PFSK-1 (cell line): ENCODE data around the gene PARP1.

ENCODE experiments used
- FOXP2 ChIP-seq: optimal IDR thresholded peaks from 2 replicates; pipeline ENCODE3; 2011; ENCODE audit warnings: borderline replicate concordance, control low read depth, inconsistent platforms; ENCODE audit not compliant: insufficient read depth; ENCODE audit errors: extremely low read length, extremely low read depth
- POLR2AphosphoS5 ChIP-seq: IDR thresholded peaks from 2 replicates; pipeline ENCODE4 v1.6.1; 2012; ENCODE audit warnings: low read depth, mild to moderate bottlenecking, control low read depth, low read length, moderate library complexity
- SIN3A ChIP-seq: IDR thresholded peaks from 2 replicates; pipeline ENCODE4 v1.6.1; 2012; ENCODE audit warnings: mild to moderate bottlenecking, low read length, moderate library complexity, borderline replicate concordance; ENCODE audit not compliant: insufficient read depth
- TAF1 ChIP-seq: IDR thresholded peaks from 2 replicates; pipeline ENCODE4 v1.6.1; 2012; ENCODE audit warnings: low read length, control low read depth, borderline replicate concordance; ENCODE audit not compliant: insufficient read depth
- TF ChIP-seq, protein P1 (sequence below), 2 experiments: IDR thresholded peaks; 2 replicates each; pipeline versions ENCODE4 v1.6.1 to v1.8.0; 2011 to 2012; ENCODE audit warnings: low read depth in 2 of 2, low read length in 2 of 2, control low read depth in 1 of 2, inconsistent platforms in 1 of 2, mild to moderate bottlenecking in 1 of 2, moderate library complexity in 1 of 2; ENCODE audit not compliant: insufficient read depth in 1 of 2

DNA sequence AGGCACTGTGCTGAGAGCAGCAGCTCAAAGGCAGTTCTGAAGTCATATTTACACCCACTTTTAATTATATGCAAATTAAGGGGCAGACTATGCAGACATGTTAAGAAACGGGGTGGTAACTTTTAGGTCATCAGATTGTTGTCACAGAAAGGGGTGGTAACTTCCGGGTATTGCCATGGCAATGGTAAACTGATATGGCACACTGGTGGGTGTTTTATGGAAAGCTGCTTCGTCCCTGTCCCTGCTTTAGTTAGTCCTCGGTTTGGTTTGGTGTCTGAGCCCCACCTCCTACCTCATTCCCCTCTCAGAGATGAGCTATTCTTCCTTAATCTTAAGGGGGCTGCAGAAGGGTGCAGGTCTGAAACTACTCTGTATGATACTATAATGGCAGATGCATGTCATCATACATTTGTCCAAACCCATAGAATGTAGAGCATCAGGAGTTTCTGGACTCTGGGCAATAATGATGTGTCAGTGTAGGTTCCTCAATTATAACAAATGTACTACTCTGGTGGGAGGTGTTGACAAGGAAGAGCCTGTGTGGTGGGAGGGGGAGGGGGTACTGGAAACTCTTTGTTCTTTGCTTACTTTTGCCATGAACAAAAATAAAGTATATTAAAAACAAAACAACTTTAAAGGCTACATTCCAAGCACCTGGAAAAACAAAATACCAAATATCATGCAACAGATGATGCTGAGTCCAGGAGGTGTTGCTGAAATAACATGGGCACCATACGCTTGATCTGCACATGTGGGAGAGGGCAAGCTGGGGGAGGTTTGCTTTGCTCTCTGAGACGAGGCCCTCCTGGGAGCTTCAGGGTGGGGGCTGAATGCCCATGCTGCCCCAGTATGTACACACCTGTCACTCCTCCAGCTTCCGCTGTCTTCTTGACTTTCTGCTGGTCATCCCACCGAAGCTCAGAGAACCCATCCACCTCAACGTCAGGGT is 6.3 kb downstream of the PARP1 start:
- TF ChIP-seq, protein P1, sequence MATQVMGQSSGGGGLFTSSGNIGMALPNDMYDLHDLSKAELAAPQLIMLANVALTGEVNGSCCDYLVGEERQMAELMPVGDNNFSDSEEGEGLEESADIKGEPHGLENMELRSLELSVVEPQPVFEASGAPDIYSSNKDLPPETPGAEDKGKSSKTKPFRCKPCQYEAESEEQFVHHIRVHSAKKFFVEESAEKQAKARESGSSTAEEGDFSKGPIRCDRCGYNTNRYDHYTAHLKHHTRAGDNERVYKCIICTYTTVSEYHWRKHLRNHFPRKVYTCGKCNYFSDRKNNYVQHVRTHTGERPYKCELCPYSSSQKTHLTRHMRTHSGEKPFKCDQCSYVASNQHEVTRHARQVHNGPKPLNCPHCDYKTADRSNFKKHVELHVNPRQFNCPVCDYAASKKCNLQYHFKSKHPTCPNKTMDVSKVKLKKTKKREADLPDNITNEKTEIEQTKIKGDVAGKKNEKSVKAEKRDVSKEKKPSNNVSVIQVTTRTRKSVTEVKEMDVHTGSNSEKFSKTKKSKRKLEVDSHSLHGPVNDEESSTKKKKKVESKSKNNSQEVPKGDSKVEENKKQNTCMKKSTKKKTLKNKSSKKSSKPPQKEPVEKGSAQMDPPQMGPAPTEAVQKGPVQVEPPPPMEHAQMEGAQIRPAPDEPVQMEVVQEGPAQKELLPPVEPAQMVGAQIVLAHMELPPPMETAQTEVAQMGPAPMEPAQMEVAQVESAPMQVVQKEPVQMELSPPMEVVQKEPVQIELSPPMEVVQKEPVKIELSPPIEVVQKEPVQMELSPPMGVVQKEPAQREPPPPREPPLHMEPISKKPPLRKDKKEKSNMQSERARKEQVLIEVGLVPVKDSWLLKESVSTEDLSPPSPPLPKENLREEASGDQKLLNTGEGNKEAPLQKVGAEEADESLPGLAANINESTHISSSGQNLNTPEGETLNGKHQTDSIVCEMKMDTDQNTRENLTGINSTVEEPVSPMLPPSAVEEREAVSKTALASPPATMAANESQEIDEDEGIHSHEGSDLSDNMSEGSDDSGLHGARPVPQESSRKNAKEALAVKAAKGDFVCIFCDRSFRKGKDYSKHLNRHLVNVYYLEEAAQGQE (IDR thresholded peaks at IDR 0.05; ENCODE audit: insufficient read depth in 1 of 2, low read depth in 2 of 2, low read length in 2 of 2), result no peak
- TF ChIP-seq TAF1 (no peak), POLR2AphosphoS5 (no peak), SIN3A (no peak), FOXP2 (no peak)
